Vagina (tissue), 2 donors: ENCODE results near the gene LRRC36.

Experiments used
- POLR2AphosphoS5 ChIP-seq, 2 donors: sonication (generic); formaldehyde crosslinking; IDR thresholded peaks; one replicate each; pipeline ENCODE4 v1.9.0; 2017; ENCODE audit warnings: antibody characterized with exemption in 2 of 2, mild to moderate bottlenecking in 2 of 2, low read depth in 1 of 2; ENCODE audit not compliant: insufficient read depth in 1 of 2
- TF ChIP-seq, protein P1 (sequence below), 3 experiments: fragments of 450-650 bp in 2 of 3; fragments of 200-600 bp in 1 of 3; sonication (generic) in 1 of 3; IDR thresholded peaks; one replicate each; pipeline ENCODE4 v1.5.1; 2017 to 2019; ENCODE audit warnings: antibody characterized with exemption in 3 of 3, mild to moderate bottlenecking in 2 of 3, moderate library complexity in 2 of 3

DNA sequence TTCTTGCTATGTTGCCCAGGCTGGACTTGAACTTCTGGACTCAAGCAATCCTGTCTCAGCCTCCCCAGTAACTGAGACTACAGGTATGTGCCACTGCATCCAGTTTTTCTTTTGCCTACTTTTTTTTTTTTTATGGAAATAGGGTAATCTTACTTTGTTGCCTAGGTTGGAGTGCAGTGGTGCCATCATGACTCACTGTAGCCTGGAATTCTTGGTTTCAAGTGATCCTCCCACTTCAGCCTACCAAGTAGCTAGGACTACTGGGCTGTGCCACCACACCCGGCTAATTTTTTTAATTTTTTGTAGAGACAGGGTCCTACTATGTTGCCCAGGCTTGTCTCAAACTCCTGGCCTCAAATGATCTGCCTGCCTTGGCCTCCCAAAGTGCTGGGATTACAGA, 10.0 kb downstream of the LRRC36 start:
- no peak for TF ChIP-seq POLR2AphosphoS5 (IDR thresholded peaks at IDR 0.05; ENCODE audit: insufficient read depth in 1 of 2, low read depth in 1 of 2)
- TF ChIP-seq, protein P1, sequence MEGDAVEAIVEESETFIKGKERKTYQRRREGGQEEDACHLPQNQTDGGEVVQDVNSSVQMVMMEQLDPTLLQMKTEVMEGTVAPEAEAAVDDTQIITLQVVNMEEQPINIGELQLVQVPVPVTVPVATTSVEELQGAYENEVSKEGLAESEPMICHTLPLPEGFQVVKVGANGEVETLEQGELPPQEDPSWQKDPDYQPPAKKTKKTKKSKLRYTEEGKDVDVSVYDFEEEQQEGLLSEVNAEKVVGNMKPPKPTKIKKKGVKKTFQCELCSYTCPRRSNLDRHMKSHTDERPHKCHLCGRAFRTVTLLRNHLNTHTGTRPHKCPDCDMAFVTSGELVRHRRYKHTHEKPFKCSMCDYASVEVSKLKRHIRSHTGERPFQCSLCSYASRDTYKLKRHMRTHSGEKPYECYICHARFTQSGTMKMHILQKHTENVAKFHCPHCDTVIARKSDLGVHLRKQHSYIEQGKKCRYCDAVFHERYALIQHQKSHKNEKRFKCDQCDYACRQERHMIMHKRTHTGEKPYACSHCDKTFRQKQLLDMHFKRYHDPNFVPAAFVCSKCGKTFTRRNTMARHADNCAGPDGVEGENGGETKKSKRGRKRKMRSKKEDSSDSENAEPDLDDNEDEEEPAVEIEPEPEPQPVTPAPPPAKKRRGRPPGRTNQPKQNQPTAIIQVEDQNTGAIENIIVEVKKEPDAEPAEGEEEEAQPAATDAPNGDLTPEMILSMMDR (IDR thresholded peaks at IDR 0.05) = no peak
